ENCODE results near the gene KIF1C. TPM values are rescaled to one million over a fixed set of nuclear protein-coding genes. Genes with fewer than 3 reads are reported as not detected.

The KIF1C gene
- polyA plus RNA-seq, 3 donors, result 3.6 to 12.0 (median 3.9) TPM

DNA sequence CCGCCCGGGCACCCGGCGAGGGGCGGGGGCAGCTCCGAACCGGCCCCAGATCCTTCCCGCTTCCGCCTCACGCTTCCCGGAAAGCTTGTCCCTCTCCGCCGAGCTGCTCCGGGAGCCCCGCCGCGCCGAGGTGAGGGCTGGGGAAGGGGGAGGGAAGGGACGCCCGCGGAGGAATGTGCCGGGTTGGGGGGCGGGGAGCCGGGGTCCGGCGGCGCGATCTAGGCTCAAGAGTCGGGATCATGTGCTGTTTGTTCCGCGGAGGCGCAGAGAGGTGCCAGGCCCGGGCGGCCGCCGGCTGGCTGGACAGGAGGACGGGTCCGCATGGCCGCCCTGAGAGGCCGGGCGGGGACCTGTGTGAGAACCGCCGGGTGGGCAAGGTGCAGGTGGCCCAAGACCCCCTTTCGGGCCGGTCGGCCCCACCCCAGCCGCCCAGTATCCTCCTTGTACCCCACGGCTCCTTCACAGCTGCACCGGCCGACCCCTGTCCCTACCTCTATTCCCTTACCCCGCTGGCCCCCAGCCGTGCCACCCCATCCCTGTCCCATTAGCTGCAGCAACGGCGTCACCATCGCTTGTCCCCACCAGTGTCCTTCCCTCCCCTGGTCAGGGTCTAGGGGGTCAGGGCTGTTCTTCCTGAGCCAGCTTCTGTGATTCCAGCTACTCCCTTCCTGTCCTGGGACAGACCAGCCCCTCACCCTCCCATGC, 429 bp downstream of the KIF1C start:
- peak overlapping the region in 1 of 2 donors; percentile 45 for H3K27ac ChIP-seq (ENCODE audit: low read depth in 1 of 2, low read length in 2 of 2)

DNA sequence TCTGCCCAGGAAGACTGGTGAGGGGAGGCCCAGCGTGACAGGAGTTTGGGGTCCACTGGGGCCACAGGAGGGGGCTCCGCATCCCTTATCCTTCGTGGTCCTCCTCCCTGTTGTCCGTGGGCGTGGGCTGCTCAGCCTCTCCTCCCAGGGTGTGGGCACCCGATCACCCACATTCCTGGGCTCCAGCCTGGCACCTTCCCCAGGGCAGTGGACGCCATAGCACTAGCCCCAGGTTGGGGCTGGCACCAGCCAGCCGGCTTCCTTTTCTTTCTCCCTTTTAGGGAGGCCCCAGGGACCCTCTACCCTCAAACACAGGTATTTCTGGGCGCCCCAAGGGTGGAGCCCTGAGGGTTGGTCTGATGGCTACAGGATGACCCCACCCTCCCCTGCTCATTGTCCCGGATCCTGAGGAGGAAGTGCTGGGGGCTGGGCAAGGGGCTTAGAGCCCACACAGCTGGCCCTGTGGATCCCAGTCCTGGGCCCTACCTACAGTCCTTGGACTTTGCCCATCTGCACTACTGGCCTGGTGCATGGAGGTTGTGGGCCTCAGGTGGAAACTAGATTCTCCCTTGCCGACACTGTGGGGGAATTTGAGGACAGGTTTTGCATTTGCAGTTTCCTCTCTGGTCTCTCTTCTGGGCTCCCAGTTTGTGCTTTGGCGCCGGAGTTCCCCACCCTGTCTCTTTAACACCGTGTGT, 1.1 kb downstream of the KIF1C start:
- peak overlapping the region; percentile 89 for H3K4me2 ChIP-seq (replicated peaks; ENCODE audit: extremely low read depth, low read length, poor library complexity, severe bottlenecking)
- WGBS (ENCODE audit: insufficient coverage), result 60% methylated on average over 10 of the region's 14 CpGs
- peaks cover 0 to 2% (median 0%) of the 10 kb centered on the region in 7 donors for H3K9me3 Mint-ChIP-seq
- H3K27ac ChIP-seq (ENCODE audit: low read depth in 1 of 2, low read length in 2 of 2), result peak overlapping the region in 1 of 2 donors; percentile 45
- peaks cover 9% of the 10 kb centered on the region for H3K79me2 ChIP-seq (ENCODE audit: insufficient read depth, low read length)
- peaks cover 0 to 10% of the 10 kb centered on the region in 2 donors for H3K27me3 ChIP-seq (ENCODE audit: control insufficient read depth in 2 of 2, insufficient read depth in 2 of 2, low read length in 2 of 2)
- H2AFZ ChIP-seq (ENCODE audit: insufficient read depth, low read depth, low read length, poor library complexity, severe bottlenecking), result peak overlapping the region; percentile 89
- H3K36me3 Mint-ChIP-seq, result peaks cover 37 to 40% of the 10 kb centered on the region in 2 donors
- intact Hi-C loops (cut with micrococcal nuclease), result loop anchor here (5.0 kb wide), 2 partner anchors 33 to 192 kb away; partner anchors contain the start of gene PLD2 (in 1 of the 2)
- no peak for DNase-seq
- peak overlapping the region; percentile 85 to 91 for H3K4me3 Mint-ChIP-seq
- H3K27ac Mint-ChIP-seq, result peak overlapping the region in 1 of 7 donors; percentile 77
- H3K9me3 ChIP-seq (replicated peaks in 1 of 2; ENCODE audit: control insufficient read depth in 1 of 2, insufficient read depth in 1 of 2, low read length in 2 of 2), result no peaks in the 10 kb centered on the region
- peak overlapping the region; percentile 73 for H3K9ac ChIP-seq (ENCODE audit: insufficient read depth, low read length, poor library complexity, severe bottlenecking)
- TF ChIP-seq, protein P1, sequence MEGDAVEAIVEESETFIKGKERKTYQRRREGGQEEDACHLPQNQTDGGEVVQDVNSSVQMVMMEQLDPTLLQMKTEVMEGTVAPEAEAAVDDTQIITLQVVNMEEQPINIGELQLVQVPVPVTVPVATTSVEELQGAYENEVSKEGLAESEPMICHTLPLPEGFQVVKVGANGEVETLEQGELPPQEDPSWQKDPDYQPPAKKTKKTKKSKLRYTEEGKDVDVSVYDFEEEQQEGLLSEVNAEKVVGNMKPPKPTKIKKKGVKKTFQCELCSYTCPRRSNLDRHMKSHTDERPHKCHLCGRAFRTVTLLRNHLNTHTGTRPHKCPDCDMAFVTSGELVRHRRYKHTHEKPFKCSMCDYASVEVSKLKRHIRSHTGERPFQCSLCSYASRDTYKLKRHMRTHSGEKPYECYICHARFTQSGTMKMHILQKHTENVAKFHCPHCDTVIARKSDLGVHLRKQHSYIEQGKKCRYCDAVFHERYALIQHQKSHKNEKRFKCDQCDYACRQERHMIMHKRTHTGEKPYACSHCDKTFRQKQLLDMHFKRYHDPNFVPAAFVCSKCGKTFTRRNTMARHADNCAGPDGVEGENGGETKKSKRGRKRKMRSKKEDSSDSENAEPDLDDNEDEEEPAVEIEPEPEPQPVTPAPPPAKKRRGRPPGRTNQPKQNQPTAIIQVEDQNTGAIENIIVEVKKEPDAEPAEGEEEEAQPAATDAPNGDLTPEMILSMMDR (IDR thresholded peaks at IDR 0.05), result no peak
- H3K36me3 ChIP-seq (replicated peaks in 1 of 2; ENCODE audit: control insufficient read depth in 1 of 2, insufficient read depth in 2 of 2, low read length in 2 of 2), result peaks cover 30 to 33% of the 10 kb centered on the region in 2 donors
- H4K20me1 ChIP-seq (ENCODE audit: insufficient read depth, low read length), result peaks cover 26% of the 10 kb centered on the region
- peak overlapping the region; percentile 52 to 89 (median 68) for H3K4me3 ChIP-seq (replicated peaks in 1 of 3; ENCODE audit: low read depth in 2 of 3, low read length in 3 of 3)
- H3K4me1 ChIP-seq (ENCODE audit: control insufficient read depth in 1 of 2, insufficient read depth in 2 of 2, low read length in 2 of 2), result peaks cover 21 to 29% of the 10 kb centered on the region in 2 donors
- H3K27me3 Mint-ChIP-seq (ENCODE audit: low read depth in 3 of 3), result peaks cover 17 to 31% (median 18%) of the 10 kb centered on the region in 3 donors
- H3K4me1 Mint-ChIP-seq, result peaks cover 34% of the 10 kb centered on the region

More for the DNA sequence above, 429 bp downstream of the KIF1C start:
- H3K27me3 Mint-ChIP-seq (ENCODE audit: low read depth in 3 of 3), result peaks cover 17 to 31% (median 18%) of the 10 kb centered on the region in 3 donors
- Histone ChIP-seq H3K4me3 (replicated peaks in 1 of 3; ENCODE audit: low read depth in 2 of 3, low read length in 3 of 3) (peak overlapping the region; percentile 52 to 89 (median 68)), H3K79me2 (ENCODE audit: insufficient read depth, low read length) (peaks cover 9% of the 10 kb centered on the region), H3K27me3 (ENCODE audit: control insufficient read depth in 2 of 2, insufficient read depth in 2 of 2, low read length in 2 of 2) (peaks cover 0 to 10% of the 10 kb centered on the region in 2 donors), H4K20me1 (ENCODE audit: insufficient read depth, low read length) (peaks cover 26% of the 10 kb centered on the region), H2AFZ (ENCODE audit: insufficient read depth, low read depth, low read length, poor library complexity, severe bottlenecking) (peak overlapping the region; percentile 89), H3K4me2 (replicated peaks; ENCODE audit: extremely low read depth, low read length, poor library complexity, severe bottlenecking) (peak overlapping the region; percentile 89), H3K36me3 (replicated peaks in 1 of 2; ENCODE audit: control insufficient read depth in 1 of 2, insufficient read depth in 2 of 2, low read length in 2 of 2) (peaks cover 23 to 26% of the 10 kb centered on the region in 2 donors), H3K9me3 (replicated peaks in 1 of 2; ENCODE audit: control insufficient read depth in 1 of 2, insufficient read depth in 1 of 2, low read length in 2 of 2) (no peaks in the 10 kb centered on the region), H3K9ac (ENCODE audit: insufficient read depth, low read length, poor library complexity, severe bottlenecking) (peak overlapping the region; percentile 73), H3K4me1 (ENCODE audit: control insufficient read depth in 1 of 2, insufficient read depth in 2 of 2, low read length in 2 of 2) (peaks cover 21 to 29% of the 10 kb centered on the region in 2 donors)
- H3K4me1 Mint-ChIP-seq, result peaks cover 34% of the 10 kb centered on the region
- intact Hi-C loops (cut with micrococcal nuclease), result loop anchor here (5.0 kb wide), 2 partner anchors 34 to 191 kb away; partner anchors contain the start of gene PLD2 (in 1 of the 2)
- H3K27ac Mint-ChIP-seq, result peak overlapping the region in 4 of 7 donors; percentile 72 to 88 (median 82)
- H3K36me3 Mint-ChIP-seq, result peaks cover 30 to 33% of the 10 kb centered on the region in 2 donors
- DNase-seq, result no peak
- peak overlapping the region; percentile 85 to 91 for H3K4me3 Mint-ChIP-seq
- peaks cover 0 to 2% (median 0%) of the 10 kb centered on the region in 7 donors for H3K9me3 Mint-ChIP-seq
- TF ChIP-seq, protein P1 (IDR thresholded peaks at IDR 0.05), result no peak
- WGBS (ENCODE audit: insufficient coverage), result 3% methylated on average over 52 of the region's 55 CpGs
